ENCODE measurements around the gene TSC22D4. TPM values are rescaled to one million over a fixed set of nuclear protein-coding genes. Genes with fewer than 3 reads are reported as not detected.

TSC22D4 gene
- total and polyA plus RNA-seq, 4 donors = 5.5 to 21.2 (median 11.4) TPM

DNA sequence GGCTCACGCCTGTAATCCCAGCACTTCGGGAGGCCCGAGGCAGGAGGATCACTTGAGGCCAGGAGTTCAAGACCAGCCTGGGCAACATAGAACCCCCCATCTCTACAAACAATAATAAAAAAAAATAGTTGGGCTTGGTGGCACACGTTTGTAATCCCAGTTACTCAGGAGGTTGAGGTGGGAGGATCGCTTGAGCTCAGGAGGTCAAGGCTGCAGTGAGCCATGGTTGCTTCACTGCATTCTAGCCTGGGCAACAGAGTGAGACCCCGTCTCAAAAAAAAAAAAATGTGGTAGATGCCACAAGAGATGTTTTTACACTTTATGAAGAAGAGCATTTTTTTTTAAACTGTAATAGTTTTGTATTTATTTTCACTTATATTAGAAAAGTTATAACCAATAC is 17.5 kb upstream of the TSC22D4 start:
- TF ChIP-seq MAX (IDR thresholded peaks at IDR 0.05) (no peak), RXRA (IDR thresholded peaks at IDR 0.05) (no peak), ATF3 (IDR thresholded peaks at IDR 0.05) (no peak), YY1 (IDR thresholded peaks at IDR 0.05) (no peak), ZBTB33 (IDR thresholded peaks at IDR 0.05) (no peak), FOXA2 (IDR thresholded peaks at IDR 0.05) (no peak), SP1 (IDR thresholded peaks at IDR 0.05) (no peak), JUND (IDR thresholded peaks at IDR 0.05) (no peak), HNF4G (IDR thresholded peaks at IDR 0.05) (no peak), EGR1 (IDR thresholded peaks at IDR 0.05; ENCODE audit: low read depth in 2 of 2) (no peak), TAF1 (conservative IDR thresholded peaks at IDR 0.05) (no peak), GABPA (IDR thresholded peaks at IDR 0.05 in 1 of 2, conservative IDR thresholded peaks at IDR 0.05 in 1 of 2) (no peak), FOXA1 (IDR thresholded peaks at IDR 0.05) (no peak), HNF4A (conservative IDR thresholded peaks at IDR 0.05) (no peak), RAD21 (IDR thresholded peaks at IDR 0.05) (no peak), NR2F2 (IDR thresholded peaks at IDR 0.05) (no peak)
- TF ChIP-seq, protein P1, sequence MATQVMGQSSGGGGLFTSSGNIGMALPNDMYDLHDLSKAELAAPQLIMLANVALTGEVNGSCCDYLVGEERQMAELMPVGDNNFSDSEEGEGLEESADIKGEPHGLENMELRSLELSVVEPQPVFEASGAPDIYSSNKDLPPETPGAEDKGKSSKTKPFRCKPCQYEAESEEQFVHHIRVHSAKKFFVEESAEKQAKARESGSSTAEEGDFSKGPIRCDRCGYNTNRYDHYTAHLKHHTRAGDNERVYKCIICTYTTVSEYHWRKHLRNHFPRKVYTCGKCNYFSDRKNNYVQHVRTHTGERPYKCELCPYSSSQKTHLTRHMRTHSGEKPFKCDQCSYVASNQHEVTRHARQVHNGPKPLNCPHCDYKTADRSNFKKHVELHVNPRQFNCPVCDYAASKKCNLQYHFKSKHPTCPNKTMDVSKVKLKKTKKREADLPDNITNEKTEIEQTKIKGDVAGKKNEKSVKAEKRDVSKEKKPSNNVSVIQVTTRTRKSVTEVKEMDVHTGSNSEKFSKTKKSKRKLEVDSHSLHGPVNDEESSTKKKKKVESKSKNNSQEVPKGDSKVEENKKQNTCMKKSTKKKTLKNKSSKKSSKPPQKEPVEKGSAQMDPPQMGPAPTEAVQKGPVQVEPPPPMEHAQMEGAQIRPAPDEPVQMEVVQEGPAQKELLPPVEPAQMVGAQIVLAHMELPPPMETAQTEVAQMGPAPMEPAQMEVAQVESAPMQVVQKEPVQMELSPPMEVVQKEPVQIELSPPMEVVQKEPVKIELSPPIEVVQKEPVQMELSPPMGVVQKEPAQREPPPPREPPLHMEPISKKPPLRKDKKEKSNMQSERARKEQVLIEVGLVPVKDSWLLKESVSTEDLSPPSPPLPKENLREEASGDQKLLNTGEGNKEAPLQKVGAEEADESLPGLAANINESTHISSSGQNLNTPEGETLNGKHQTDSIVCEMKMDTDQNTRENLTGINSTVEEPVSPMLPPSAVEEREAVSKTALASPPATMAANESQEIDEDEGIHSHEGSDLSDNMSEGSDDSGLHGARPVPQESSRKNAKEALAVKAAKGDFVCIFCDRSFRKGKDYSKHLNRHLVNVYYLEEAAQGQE (IDR thresholded peaks at IDR 0.05) = no peak
- TF ChIP-seq, protein P2, sequence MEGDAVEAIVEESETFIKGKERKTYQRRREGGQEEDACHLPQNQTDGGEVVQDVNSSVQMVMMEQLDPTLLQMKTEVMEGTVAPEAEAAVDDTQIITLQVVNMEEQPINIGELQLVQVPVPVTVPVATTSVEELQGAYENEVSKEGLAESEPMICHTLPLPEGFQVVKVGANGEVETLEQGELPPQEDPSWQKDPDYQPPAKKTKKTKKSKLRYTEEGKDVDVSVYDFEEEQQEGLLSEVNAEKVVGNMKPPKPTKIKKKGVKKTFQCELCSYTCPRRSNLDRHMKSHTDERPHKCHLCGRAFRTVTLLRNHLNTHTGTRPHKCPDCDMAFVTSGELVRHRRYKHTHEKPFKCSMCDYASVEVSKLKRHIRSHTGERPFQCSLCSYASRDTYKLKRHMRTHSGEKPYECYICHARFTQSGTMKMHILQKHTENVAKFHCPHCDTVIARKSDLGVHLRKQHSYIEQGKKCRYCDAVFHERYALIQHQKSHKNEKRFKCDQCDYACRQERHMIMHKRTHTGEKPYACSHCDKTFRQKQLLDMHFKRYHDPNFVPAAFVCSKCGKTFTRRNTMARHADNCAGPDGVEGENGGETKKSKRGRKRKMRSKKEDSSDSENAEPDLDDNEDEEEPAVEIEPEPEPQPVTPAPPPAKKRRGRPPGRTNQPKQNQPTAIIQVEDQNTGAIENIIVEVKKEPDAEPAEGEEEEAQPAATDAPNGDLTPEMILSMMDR (IDR thresholded peaks at IDR 0.05; ENCODE audit: low read depth, low read length, missing input control) = no peak
- no peaks in the 10 kb centered on the region for H3K36me3 ChIP-seq (ENCODE audit: control insufficient read depth in 4 of 4, insufficient read depth in 3 of 4, low read depth in 1 of 4, low read length in 3 of 4)
- no peaks in the 10 kb centered on the region for H3K9me3 ChIP-seq (ENCODE audit: control insufficient read depth in 4 of 4, low read length in 3 of 4)
- no peak for DNase-seq (ENCODE audit: low spot score)
- WGBS = 87% methylated on average over 6 of the region's 6 CpGs
- no peak overlapping the region for H3K4me3 ChIP-seq (ENCODE audit: low read depth in 1 of 3, low read length in 3 of 3)
- peaks cover 0 to 6% (median 3%) of the 10 kb centered on the region in 4 donors for H3K4me1 ChIP-seq (ENCODE audit: control insufficient read depth in 4 of 4, insufficient read depth in 4 of 4, low read length in 3 of 4)
- no peak overlapping the region for H3K27ac ChIP-seq (ENCODE audit: low read depth in 1 of 2, low read length in 2 of 2)
- H3K9ac ChIP-seq (ENCODE audit: low read depth in 1 of 2, low read length in 2 of 2) = no peak overlapping the region
- no peaks in the 10 kb centered on the region for H3K27me3 ChIP-seq (ENCODE audit: control insufficient read depth in 4 of 4, insufficient read depth in 4 of 4, low read length in 3 of 4)

Measured in liver (tissue), 9 donors.